ENCODE data around the gene SLC12A8. TPM values are rescaled to one million over a fixed set of nuclear protein-coding genes. Genes with fewer than 3 reads are reported as not detected.
A peak's percentile ranks its signal among the peaks of the same experiment; 100 is the strongest.

SLC12A8 gene
- total and polyA plus RNA-seq, 2 experiments from 2014 or later: 3.4 to 7.8 TPM

DNA sequence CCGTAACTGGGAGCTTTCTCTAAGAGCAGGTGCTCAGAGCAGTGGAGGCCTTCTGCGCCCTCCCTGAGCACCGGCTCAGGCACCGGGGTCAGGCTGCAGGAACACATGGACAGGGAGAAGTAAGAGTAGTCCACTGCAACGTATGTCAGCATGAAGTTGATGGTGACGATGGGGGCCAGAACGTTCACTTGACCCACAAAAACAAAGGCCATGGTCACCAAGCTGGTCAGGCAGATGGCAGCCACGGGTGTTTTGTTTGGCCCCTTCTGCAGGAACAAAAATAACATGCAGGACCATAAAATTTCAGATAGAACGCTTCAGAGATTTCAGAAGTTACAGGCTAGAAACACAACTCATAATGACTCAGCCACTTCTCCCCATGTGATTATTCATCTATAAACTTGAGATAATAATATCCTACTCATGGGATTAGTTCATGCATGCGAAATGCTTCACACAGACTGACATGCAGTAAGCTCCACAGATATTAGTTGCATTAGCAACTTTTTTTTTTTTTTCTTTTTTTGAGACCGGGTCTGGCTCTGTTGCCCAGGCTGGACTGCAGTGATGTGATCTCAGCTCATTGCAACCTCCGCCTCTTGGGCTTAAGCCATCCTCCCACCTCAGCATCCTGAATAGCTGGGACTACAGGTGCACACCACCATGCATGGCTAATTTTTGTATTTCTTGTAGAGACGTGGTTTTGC, 104.5 kb downstream of the SLC12A8 start:
- H3K4me2 ChIP-seq (ENCODE audit: unreplicated experiment): peak overlapping the region; percentile 55
- H3K27me3 ChIP-seq (replicated peaks; ENCODE audit: insufficient read depth): no peaks in the 10 kb centered on the region
- H3K4me3 ChIP-seq: no peak overlapping the region

GRCh38 chr3:125107363-125107762, 105.2 kb downstream of the SLC12A8 start:
- Histone ChIP-seq H2AFZ (no peak overlapping the region), H3K9me2 (ENCODE audit: insufficient read depth) (no peaks in the 10 kb centered on the region), H3K4me1 (ENCODE audit: insufficient read depth) (peaks cover 50% of the 10 kb centered on the region), H3K9ac (no peak overlapping the region), H4K20me1 (ENCODE audit: insufficient read depth) (no peaks in the 10 kb centered on the region), H3K9me3 (ENCODE audit: low read depth) (no peaks in the 10 kb centered on the region), H3K79me2 (ENCODE audit: insufficient read depth) (no peaks in the 10 kb centered on the region), H3F3A (ENCODE audit: insufficient read depth) (peaks cover 34% of the 10 kb centered on the region), H3K27ac (peak overlapping the region; percentile 64), H3K4me2 (ENCODE audit: unreplicated experiment) (peak overlapping the region; percentile 55), H3K27me3 (replicated peaks; ENCODE audit: insufficient read depth) (no peaks in the 10 kb centered on the region), H3K4me3 (no peak overlapping the region), H3K36me3 (ENCODE audit: low read depth) (no peaks in the 10 kb centered on the region)
- WGBS, 2 experiments (ENCODE audit: low coverage in 1 of 2, low lambda C conversion rate in 2 of 2, missing lambda C conversion rate in 2 of 2): 94 to 100% methylated on average over 3 of the region's 3 CpGs
- DNase-seq: no peak
- no peak for TF ChIP-seq EZH2 (IDR thresholded peaks at IDR 0.05; ENCODE audit: insufficient read depth, poor library complexity, severe bottlenecking)
- TF ChIP-seq EZH2phosphoT487 (IDR thresholded peaks at IDR 0.05; ENCODE audit: insufficient read depth, low read depth): no peak
- in situ Hi-C loops (cut with MboI): no loop called here

More for the DNA sequence above, 104.5 kb downstream of the SLC12A8 start:
- no peaks in the 10 kb centered on the region for H3K79me2 ChIP-seq (ENCODE audit: insufficient read depth)
- TF ChIP-seq EZH2 (IDR thresholded peaks at IDR 0.05; ENCODE audit: insufficient read depth, poor library complexity, severe bottlenecking) (no peak), EZH2phosphoT487 (IDR thresholded peaks at IDR 0.05; ENCODE audit: insufficient read depth, low read depth) (no peak)
- H3K9ac ChIP-seq: peak overlapping the region; percentile 37; the same call in 1 of the 2 replicates
- H3F3A ChIP-seq (ENCODE audit: insufficient read depth): peaks cover 34% of the 10 kb centered on the region
- no peaks in the 10 kb centered on the region for H3K36me3 ChIP-seq (ENCODE audit: low read depth)
- WGBS, 2 experiments (ENCODE audit: low coverage in 1 of 2, low lambda C conversion rate in 2 of 2, missing lambda C conversion rate in 2 of 2): 48 to 52% methylated on average over 13 of the region's 13 CpGs
- peak overlapping the region; percentile 64 for H3K27ac ChIP-seq
- H3K9me2 ChIP-seq (ENCODE audit: insufficient read depth): no peaks in the 10 kb centered on the region
- peaks cover 50% of the 10 kb centered on the region for H3K4me1 ChIP-seq (ENCODE audit: insufficient read depth)
- peak; percentile 91 for DNase-seq
- no peaks in the 10 kb centered on the region for H3K9me3 ChIP-seq (ENCODE audit: low read depth)
- in situ Hi-C loops (cut with MboI): no loop called here
- no peaks in the 10 kb centered on the region for H4K20me1 ChIP-seq (ENCODE audit: insufficient read depth)
- H2AFZ ChIP-seq: no peak overlapping the region

GRCh38 chr3:125105116-125105515, 107.4 kb downstream of the SLC12A8 start:
- H3K79me2 ChIP-seq (ENCODE audit: insufficient read depth): no peaks in the 10 kb centered on the region
- in situ Hi-C loops (cut with MboI): no loop called here
- H3F3A ChIP-seq (ENCODE audit: insufficient read depth): peaks cover 31% of the 10 kb centered on the region
- H2AFZ ChIP-seq: no peak overlapping the region
- no peaks in the 10 kb centered on the region for H3K36me3 ChIP-seq (ENCODE audit: low read depth)
- TF ChIP-seq EZH2phosphoT487 (IDR thresholded peaks at IDR 0.05; ENCODE audit: insufficient read depth, low read depth) (no peak), EZH2 (IDR thresholded peaks at IDR 0.05; ENCODE audit: insufficient read depth, poor library complexity, severe bottlenecking) (no peak)
- no peak overlapping the region for H3K9ac ChIP-seq
- H3K4me2 ChIP-seq (ENCODE audit: unreplicated experiment): no peak overlapping the region
- no peak overlapping the region for H3K4me3 ChIP-seq
- WGBS, 2 experiments (ENCODE audit: low coverage in 1 of 2, low lambda C conversion rate in 2 of 2, missing lambda C conversion rate in 2 of 2): 97 to 100% methylated on average over 1 of the region's 1 CpG
- no peak overlapping the region for H3K27ac ChIP-seq
- no peaks in the 10 kb centered on the region for H3K27me3 ChIP-seq (replicated peaks; ENCODE audit: insufficient read depth)
- H3K9me3 ChIP-seq (ENCODE audit: low read depth): no peaks in the 10 kb centered on the region
- H3K9me2 ChIP-seq (ENCODE audit: insufficient read depth): no peaks in the 10 kb centered on the region
- peaks cover 33% of the 10 kb centered on the region for H3K4me1 ChIP-seq (ENCODE audit: insufficient read depth)
- H4K20me1 ChIP-seq (ENCODE audit: insufficient read depth): no peaks in the 10 kb centered on the region
- no peak for DNase-seq

- Histone ChIP-seq H4K20me1 (ENCODE audit: insufficient read depth) (no peaks in the 10 kb centered on the region), H3K9me3 (ENCODE audit: low read depth) (no peaks in the 10 kb centered on the region), H3K79me2 (ENCODE audit: insufficient read depth) (no peaks in the 10 kb centered on the region), H3K4me2 (ENCODE audit: unreplicated experiment) (no peak overlapping the region), H3K9ac (no peak overlapping the region), H3F3A (ENCODE audit: insufficient read depth) (peaks cover 26% of the 10 kb centered on the region), H3K27me3 (replicated peaks; ENCODE audit: insufficient read depth) (no peaks in the 10 kb centered on the region), H3K4me3 (no peak overlapping the region), H3K27ac (no peak overlapping the region), H2AFZ (no peak overlapping the region), H3K9me2 (ENCODE audit: insufficient read depth) (no peaks in the 10 kb centered on the region), H3K36me3 (ENCODE audit: low read depth) (no peaks in the 10 kb centered on the region), H3K4me1 (ENCODE audit: insufficient read depth) (peaks cover 28% of the 10 kb centered on the region)
- WGBS, 2 experiments (ENCODE audit: low coverage in 1 of 2, low lambda C conversion rate in 2 of 2, missing lambda C conversion rate in 2 of 2): 81% methylated on average over 1 of the region's 1 CpG
- in situ Hi-C loops (cut with MboI): no loop called here
- DNase-seq: no peak
- TF ChIP-seq EZH2 (IDR thresholded peaks at IDR 0.05; ENCODE audit: insufficient read depth, poor library complexity, severe bottlenecking): no peak
- no peak for TF ChIP-seq EZH2phosphoT487 (IDR thresholded peaks at IDR 0.05; ENCODE audit: insufficient read depth, low read depth)
These were observed 107.9 kb downstream of the SLC12A8 start for GRCh38 chr3:125104639-125105038.

Data from GM23248 (cell line).